Stimulated activated CD4-positive, alpha-beta T cell treated with anti-CD3 and anti-CD28 coated beads, Interleukin-15, amount 100 ng/mL, for 24 hours (primary cell): ENCODE results near the gene SLC26A1.

Experiments used
- DNase-seq: peaks from one replicate; pipeline ENCODE4 v3.0.0-alpha.2; 2020

The SLC26A1 gene

DNA sequence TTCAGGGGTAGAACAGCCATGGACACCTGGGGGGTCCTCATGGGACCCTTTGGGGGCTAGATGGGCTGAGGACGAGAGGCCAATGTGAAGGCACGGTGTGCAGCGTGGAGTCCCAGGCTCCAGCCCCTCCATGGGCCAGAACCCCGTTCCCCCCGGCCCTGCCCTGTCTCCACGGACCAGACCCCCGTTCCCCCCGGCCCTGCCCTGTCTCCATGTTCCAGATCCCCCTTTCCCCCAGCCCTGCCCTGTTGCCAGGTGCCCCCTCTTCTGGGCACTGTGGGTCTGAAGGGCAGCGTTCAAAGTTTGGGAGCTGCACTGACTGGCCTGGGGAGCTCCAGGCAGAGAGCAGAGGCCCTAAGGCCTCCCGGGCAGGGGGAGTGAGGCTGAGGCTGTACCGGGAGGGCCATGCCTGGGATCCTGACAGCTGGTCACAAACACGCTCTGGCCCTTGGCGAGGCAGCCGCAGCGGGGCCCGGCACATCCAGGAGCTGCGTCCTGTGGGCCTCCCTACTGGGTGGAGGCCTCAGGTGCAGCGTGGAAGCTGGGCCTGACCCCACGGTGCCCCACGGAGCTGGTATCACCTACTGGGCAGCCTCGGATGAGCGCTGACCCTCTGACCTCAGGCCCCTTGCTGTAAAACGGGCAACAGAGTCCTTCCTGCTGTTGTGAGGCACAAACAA, 28.7 kb downstream of the SLC26A1 start:
- DNase-seq: no peak

- DNase-seq: no peak
Observed at GRCh38 chr4:963276-964225, 29.7 kb downstream of the SLC26A1 start.

DNA sequence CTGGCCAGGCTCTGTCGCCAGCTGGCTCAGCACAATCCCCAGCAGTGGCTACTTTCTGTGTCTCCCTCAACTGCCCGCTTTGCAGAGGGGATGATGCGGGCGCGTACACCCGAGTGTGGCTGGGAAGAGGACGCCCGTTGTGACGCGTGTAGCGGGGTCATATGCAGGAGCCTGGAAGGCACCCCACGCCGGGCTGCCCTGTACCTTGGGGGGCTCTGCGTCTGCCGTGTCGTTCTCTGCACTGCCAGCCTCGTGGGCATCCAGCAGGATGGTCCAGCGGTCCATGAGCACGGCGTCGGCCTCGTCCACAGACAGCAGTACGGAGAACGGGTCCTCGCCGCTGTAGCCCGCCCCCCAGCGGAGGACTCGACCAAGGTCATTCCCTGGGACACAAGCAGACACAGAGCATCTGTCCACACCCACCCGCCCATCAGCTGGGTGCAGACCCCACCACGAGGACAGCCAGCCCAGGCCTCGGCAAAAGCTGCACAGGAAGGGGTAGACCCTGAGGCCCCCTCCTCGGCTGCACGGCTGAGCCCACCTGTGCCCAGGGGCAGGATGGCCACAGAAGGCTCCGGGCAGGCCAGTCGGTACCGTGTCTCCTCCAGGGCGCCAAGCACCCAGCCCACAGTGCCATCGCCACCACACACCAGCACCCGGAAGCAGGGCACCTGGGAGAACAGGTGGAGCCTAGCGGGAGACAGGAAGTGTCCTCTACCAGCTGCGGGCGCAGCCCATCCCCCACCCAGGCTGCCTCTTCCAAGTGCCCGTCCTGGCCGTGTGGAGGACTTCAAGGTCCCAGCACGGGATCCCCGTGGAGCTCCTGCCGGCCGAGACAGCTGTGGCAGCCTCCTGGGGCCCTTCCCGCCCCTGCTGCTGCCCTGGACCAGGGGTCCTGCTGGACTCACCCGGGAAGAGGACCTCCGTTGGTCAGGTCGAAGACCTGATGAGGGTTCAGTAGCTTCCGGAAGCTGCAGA, 30.7 kb downstream of the SLC26A1 start:
- DNase-seq: no peak

DNA sequence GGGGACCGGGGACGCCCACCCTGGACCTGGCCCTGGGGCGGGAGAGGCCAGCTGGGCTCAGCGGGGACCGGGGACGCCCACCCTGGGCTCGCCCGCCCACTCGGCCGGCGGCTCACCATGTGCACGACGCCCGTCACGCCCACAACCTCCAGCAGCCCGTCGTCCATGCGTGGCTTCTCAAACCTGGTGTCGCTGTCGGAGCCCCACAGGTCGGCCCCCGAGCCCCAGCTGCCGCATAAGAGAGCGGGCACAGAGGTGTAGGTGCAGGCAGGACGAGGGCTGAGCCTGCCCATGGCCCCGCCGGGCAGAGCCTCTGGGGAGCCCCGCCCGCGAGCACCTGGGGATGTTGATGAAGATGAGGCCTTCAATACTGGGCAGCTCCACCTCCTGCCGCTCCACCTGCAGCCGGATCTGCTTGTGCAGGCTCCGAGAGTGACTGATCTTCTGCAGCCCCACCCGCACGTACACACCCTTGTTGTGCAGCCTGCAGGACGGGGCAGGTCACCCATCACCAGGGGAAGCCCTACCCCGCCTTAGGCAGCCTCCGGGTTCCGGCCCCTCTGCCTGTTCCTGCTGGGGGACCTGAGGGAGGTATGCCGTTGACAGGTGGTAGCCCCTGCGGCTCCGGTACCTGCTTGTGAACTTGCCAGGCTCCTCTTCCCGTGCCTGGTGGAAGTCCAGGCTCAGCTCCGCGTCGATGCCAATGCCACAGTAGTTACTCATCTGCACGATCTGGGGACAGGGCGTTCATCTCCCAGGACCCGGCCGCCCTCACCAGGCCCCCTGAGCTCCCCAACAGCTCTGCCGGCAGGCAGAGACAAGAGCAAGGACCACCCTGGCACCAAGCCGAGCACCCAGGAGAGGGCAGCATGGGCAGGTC, 31.6 kb downstream of the SLC26A1 start:
- no peak for DNase-seq

DNA sequence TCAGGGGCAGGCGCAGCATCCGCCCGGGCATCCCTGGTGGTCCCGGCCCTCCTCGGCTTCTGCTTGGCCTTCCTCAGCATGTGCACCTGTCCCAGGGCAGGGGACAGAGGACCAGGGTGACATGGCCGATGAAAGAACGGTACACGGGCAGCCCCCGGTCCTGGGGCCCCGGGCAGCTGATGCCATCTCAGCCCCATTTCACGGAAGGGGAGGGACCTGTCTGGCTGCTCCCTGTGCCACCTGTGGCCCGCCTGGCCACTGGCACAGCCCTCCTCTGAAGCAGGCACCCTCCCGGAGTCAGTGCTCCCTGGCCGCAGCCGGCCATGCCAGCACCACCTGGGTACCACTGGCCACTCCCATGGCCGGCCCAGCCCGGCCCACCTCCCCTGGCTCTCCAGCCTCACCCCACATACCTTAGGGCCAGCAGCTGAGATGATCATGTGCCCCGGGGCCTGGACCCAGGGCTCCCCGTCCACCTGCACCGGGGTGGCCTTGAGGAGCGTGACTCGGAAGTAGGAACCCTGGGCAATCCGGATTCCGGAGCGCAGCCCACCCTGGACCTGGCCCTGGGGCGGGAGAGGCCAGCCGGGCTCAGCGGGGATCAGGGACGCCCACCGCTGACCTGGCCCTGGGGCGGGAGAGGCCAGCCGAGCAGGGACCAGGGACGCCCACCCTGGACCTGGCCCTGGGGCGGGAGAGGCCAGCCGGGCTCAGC, 32.4 kb downstream of the SLC26A1 start:
- DNase-seq: no peak

DNA sequence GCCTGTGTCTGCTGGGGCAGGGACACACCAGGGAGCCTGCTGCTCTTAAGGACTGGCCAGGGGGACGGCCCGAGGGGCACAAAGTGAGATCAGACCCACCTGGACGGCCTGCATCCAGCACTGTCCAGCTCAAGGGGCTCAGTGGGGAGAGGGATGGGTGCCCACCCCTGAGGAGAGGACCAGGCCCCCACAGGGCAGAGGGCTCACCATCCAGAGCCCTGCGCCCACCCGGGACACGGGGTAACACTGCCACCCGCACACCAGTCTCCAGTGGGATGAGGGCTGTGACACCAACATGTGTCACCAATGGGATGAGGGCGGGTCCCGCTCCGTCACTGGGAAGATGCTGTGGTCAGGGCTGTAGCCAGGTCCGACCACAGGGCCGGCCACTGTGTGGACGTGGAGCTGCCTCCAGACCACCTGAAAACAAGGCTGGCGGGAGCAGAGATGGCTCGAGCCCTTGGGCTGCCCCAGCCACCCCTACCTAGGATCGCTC, 33.0 kb downstream of the SLC26A1 start:
- no peak for DNase-seq

GRCh38 chr4:959338-960139, 33.7 kb downstream of the SLC26A1 start:
- no peak for DNase-seq

DNA sequence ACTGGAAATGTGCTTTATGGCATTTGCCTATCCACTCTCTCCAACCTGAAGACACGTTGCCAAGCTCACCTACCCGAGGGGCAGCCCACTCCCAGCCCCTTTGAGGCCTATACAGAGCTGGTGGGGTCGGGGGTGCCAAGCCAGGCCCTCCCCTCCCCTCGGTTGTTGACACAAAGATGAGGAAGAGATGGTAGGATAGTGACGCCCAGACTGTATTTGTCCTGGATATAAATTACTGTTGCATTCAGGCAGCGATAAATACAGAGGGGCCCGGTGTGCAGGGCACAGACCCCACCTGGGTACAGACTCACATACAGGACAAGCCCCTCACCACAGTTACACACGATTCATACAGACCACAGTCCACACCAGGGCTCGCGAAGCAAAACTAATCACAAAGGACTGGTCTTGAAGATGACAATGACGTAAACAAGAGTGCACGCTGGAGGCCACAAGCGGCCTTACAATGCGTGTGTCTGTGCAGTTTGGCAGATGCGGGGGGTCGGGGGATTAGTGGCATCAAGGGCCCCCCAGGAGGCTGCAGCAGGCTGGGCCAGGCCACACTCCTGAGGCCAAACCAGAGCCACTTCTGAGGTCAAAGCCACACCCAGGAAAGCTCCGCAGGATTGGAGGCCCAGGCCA, 34.4 kb downstream of the SLC26A1 start:
- no peak for DNase-seq

DNA sequence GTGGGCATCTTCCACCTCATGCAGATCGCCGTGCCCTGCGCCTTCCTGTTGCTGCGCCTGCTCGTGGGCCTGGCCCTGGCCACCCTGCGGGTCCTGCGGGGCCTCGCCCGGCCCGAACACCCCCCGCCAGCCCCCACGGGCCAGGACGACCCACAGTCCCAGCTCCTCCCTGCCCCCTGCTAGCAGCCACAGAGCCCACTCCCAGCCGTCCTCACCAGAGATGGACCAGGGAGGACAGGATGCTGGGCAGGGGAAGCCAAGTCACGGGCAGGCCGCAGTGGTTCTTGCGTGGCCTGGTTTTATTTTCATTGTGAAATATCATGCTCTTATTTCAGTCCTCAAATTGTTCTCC, 34.9 kb downstream of the SLC26A1 start:
- DNase-seq: no peak

- DNase-seq: no peak
Observed at GRCh38 chr4:957581-958313, 35.5 kb downstream of the SLC26A1 start.

GRCh38 chr4:957231-957580, 36.0 kb downstream of the SLC26A1 start:
- DNase-seq: no peak

GRCh38 chr4:956531-957230, 36.5 kb downstream of the SLC26A1 start:
- no peak for DNase-seq

DNA sequence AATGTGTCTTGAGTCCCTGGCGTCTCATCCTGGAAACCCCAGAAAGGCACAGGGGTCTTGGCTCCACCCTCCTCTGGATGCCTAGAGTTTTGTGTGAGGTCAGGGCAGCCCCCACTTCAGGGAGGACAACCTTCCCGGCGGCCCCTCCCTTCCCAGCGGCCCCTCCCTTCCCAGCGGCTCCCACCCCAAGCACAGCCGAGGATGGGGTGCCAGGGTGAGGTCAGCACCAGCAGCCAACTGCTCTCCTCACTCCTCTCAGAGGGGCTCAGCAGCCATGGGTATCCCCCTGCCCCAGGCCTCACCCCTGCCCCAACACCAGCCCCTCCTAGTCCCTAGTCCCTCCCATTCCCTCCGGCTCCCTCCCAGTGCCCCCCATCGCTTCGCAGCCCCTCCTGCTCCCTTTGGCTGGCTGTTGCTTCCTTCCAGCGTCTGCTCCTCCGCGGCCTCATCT, 37.2 kb downstream of the SLC26A1 start:
- DNase-seq: no peak

- no peak for DNase-seq
Observed at GRCh38 chr4:955161-955921, 37.9 kb downstream of the SLC26A1 start.

GRCh38 chr4:954211-955020, 38.8 kb downstream of the SLC26A1 start:
- DNase-seq: no peak

- DNase-seq: no peak
Observed at GRCh38 chr4:953574-953915, 39.7 kb downstream of the SLC26A1 start.
